HepG2 (cell line): ENCODE results near the gene KL. TPM values are rescaled to one million over a fixed set of nuclear protein-coding genes. Genes with fewer than 3 reads are reported as not detected.

Source experiments
- ATAC-seq: fragments of 200-7000 bp; cut with Tn5 transposase; 3 replicates; pipeline ENCODE4 v1.9.1; 2020; ENCODE audit warnings: mild to moderate bottlenecking, moderate library complexity
- BruUV-seq: library from RNA; stranded (reverse); fragments of 400-500 nt; replicated peaks from 2 replicates; lab custom pipeline; 2021; lab: Mats Ljungman, UMichigan
- CTCF ChIA-PET: fragments of 300-600 bp; formaldehyde crosslinking; extraction: SDS; loops from one replicate; lab custom pipeline; 2021; ENCODE audit warnings: low total read pairs, inconsistent platforms, low intra/inter-chr PET ratio; lab: Yijun Ruan, JAX
- POLR2A ChIA-PET: fragments of 350-600 bp; sonication (Branson Sonifier 250); formaldehyde crosslinking; loops from one replicate; lab custom pipeline; 2020; ENCODE audit warnings: antibody characterized with exemption, inconsistent platforms; lab: Yijun Ruan, JAX
- DNase-seq: peaks from one replicate; pipeline ENCODE4 v3.0.0-alpha.2; 2015; ENCODE audit warnings: low spot score
- FAIRE-seq: peaks from 3 replicates; lab custom pipeline; 2011; peaks lifted over from hg19 to GRCh38; lab: Jason Lieb, UNC
- H2AFZ ChIP-seq: one replicate; pipeline ENCODE4 v1.6.1; 2011; ENCODE audit warnings: low read length, inconsistent platforms
- H3K27ac ChIP-seq: fragments of 300-600 bp; 3 replicates; pipeline ENCODE4 v1.8.0; 2011; ENCODE audit warnings: mixed run types, mild to moderate bottlenecking, mixed read lengths, low read length, inconsistent platforms; ENCODE audit not compliant: insufficient read depth; ENCODE audit errors: extremely low read length
- H3K27me3 ChIP-seq, 2 experiments: fragments of 200-600 bp in 1 of 2; 2 replicates in 1 of 2; 3 replicates in 1 of 2; pipeline versions ENCODE4 v1.6.0 to v1.8.0; 2011; ENCODE audit warnings: low read length in 2 of 2, mild to moderate bottlenecking in 2 of 2, moderate library complexity in 2 of 2, inconsistent platforms in 1 of 2; ENCODE audit not compliant: insufficient read depth in 2 of 2, control insufficient read depth in 1 of 2
- H3K36me3 ChIP-seq, 2 experiments: fragments of 200-600 bp in 1 of 2; replicated peaks in 1 of 2; 2 replicates in 1 of 2; 3 replicates in 1 of 2; pipeline versions ENCODE4 v1.5.1 to v1.8.0; 2011; ENCODE audit warnings: low read length in 2 of 2, inconsistent platforms in 1 of 2; ENCODE audit not compliant: insufficient read depth in 2 of 2, control insufficient read depth in 1 of 2
- H3K4me1 ChIP-seq: 2 replicates; pipeline ENCODE4 v1.5.1; 2012; ENCODE audit warnings: low read length, inconsistent platforms; ENCODE audit not compliant: insufficient read depth
- H3K4me2 ChIP-seq: 2 replicates; pipeline ENCODE4 v1.6.0; 2011; ENCODE audit warnings: low read depth, low read length, inconsistent platforms
- H3K4me3 ChIP-seq, 3 experiments: fragments of 200-600 bp in 1 of 3; sonication (generic), shearing (Covaris generic) in 1 of 3; replicated peaks in 1 of 3; 2 replicates each; pipeline ENCODE4 v1.5.1; 2011 to 2016; ENCODE audit warnings: low read length in 3 of 3, inconsistent platforms in 2 of 3, low read depth in 2 of 3, mild to moderate bottlenecking in 2 of 3, control low read depth in 1 of 3, mixed read lengths in 1 of 3; ENCODE audit not compliant: insufficient read depth in 1 of 3
- H3K79me2 ChIP-seq: one replicate; pipeline ENCODE4 v1.6.1; 2011; ENCODE audit warnings: low read length, inconsistent platforms; ENCODE audit not compliant: insufficient read depth
- H3K9ac ChIP-seq: 2 replicates; pipeline ENCODE4 v1.6.0; 2011; ENCODE audit warnings: mild to moderate bottlenecking, low read depth, low read length, inconsistent platforms; ENCODE audit not compliant: insufficient read depth
- H3K9me3 ChIP-seq: 2 replicates; pipeline ENCODE4 v1.5.1; 2012; ENCODE audit warnings: mild to moderate bottlenecking, low read length
- H4K20me1 ChIP-seq: 2 replicates; pipeline ENCODE4 v1.6.0; 2011; ENCODE audit warnings: inconsistent platforms, mild to moderate bottlenecking, low read length, moderate library complexity; ENCODE audit not compliant: insufficient read depth
- DRAP1 ChIP-seq: IDR thresholded peaks from 2 replicates; pipeline ENCODE4 v1.6.1; 2016; ENCODE audit warnings: missing genetic modification reagents, missing compliant biosample characterization
- HIVEP1 ChIP-seq: sonication (generic); formaldehyde crosslinking; IDR thresholded peaks from 2 replicates; pipeline ENCODE4 v1.4.0; 2020; ENCODE audit warnings: mild to moderate bottlenecking, missing genetic modification reagents
- HNRNPUL1 ChIP-seq: fragments of 200-400 bp; formaldehyde crosslinking; IDR thresholded peaks from 2 replicates; pipeline ENCODE4 v1.6.1; 2017; ENCODE audit warnings: low read depth, mild to moderate bottlenecking, low read length, moderate library complexity
- HOXA5 ChIP-seq: sonication (generic); formaldehyde crosslinking; IDR thresholded peaks from 2 replicates; pipeline ENCODE4 v1.4.0; 2020; ENCODE audit warnings: missing genetic modification reagents
- IKZF4 ChIP-seq: sonication (generic); formaldehyde crosslinking; IDR thresholded peaks from 2 replicates; pipeline ENCODE4 v1.5.1; 2020; ENCODE audit warnings: borderline replicate concordance, mild to moderate bottlenecking, low read depth, missing genetic modification reagents; ENCODE audit errors: not compliant biosample characterization
- IKZF5 ChIP-seq: IDR thresholded peaks from 2 replicates; pipeline ENCODE4 v1.6.1; 2018; ENCODE audit warnings: missing genetic modification reagents, mild to moderate bottlenecking, missing compliant biosample characterization
- NR1H2 ChIP-seq: sonication (generic); formaldehyde crosslinking; IDR thresholded peaks from 2 replicates; pipeline ENCODE4 v1.8.1; 2022; ENCODE audit warnings: low read depth, missing genetic modification reagents, borderline replicate concordance
- RBM39 ChIP-seq: fragments of 200-400 bp; formaldehyde crosslinking; IDR thresholded peaks from one replicate; pipeline ENCODE4 v1.6.1; 2018; ENCODE audit warnings: antibody characterized with exemption, mild to moderate bottlenecking, low read depth, low read length; ENCODE audit not compliant: poor library complexity, severe bottlenecking
- TBX3 ChIP-seq: fragments of 450-650 bp; IDR thresholded peaks from 2 replicates; pipeline ENCODE4 v1.6.1; 2017; ENCODE audit warnings: antibody characterized with exemption, mild to moderate bottlenecking, inconsistent platforms, borderline replicate concordance
- YEATS4 ChIP-seq: sonication (generic); formaldehyde crosslinking; IDR thresholded peaks from 2 replicates; pipeline ENCODE4 v1.4.0; 2020; ENCODE audit warnings: missing genetic modification reagents, borderline replicate concordance
- ZFP82 ChIP-seq: sonication (generic); formaldehyde crosslinking; IDR thresholded peaks from 2 replicates; pipeline ENCODE4 v1.5.1; 2020; ENCODE audit warnings: mild to moderate bottlenecking, missing genetic modification reagents, borderline replicate concordance
- ZNF121 ChIP-seq: sonication (generic); formaldehyde crosslinking; IDR thresholded peaks from 2 replicates; pipeline ENCODE4 v1.5.0; 2020; ENCODE audit warnings: mild to moderate bottlenecking, missing genetic modification reagents
- ZNF263 ChIP-seq: sonication (generic); formaldehyde crosslinking; IDR thresholded peaks from 2 replicates; pipeline ENCODE4 v1.4.0; 2020; ENCODE audit warnings: missing genetic modification reagents
- ZNF280D ChIP-seq: sonication (generic); formaldehyde crosslinking; IDR thresholded peaks from 2 replicates; pipeline ENCODE4 v1.5.1; 2020; ENCODE audit warnings: mild to moderate bottlenecking, missing genetic modification reagents
- ZNF34 ChIP-seq: sonication (generic); formaldehyde crosslinking; IDR thresholded peaks from 2 replicates; pipeline ENCODE4 v1.4.0; 2020; ENCODE audit warnings: mild to moderate bottlenecking, missing genetic modification reagents, borderline replicate concordance
- ZSCAN5A ChIP-seq: sonication (generic); formaldehyde crosslinking; IDR thresholded peaks from 2 replicates; pipeline ENCODE4 v1.8.0; 2022; ENCODE audit warnings: mild to moderate bottlenecking, missing genetic modification reagents, borderline replicate concordance
- WGBS: methylation state at CpG from one replicate; pipeline ENCODE4 v1.1.6; 2017; ENCODE audit warnings: low lambda C conversion rate; 5-methylcytosine and 5-hydroxymethylcytosine counted together
- in situ Hi-C: cut with HindIII; loops from 2 replicates; pipeline ENCODE4 v1.10.0; 2017; ENCODE audit warnings: low pct_unique_long_range_greater_than_20kb; ENCODE audit not compliant: extremely low pct_ligation_motif_present
- intact Hi-C: fragments of 100-400 bp; cut with micrococcal nuclease; formaldehyde crosslinking; loops from one replicate; pipeline ENCODE4 v1.10.0; 2022; ENCODE audit not compliant: unreplicated experiment
- polyA plus RNA-seq, 8 experiments: library from polyadenylated mRNA; depleted of rRNA in 3 of 8; stranded (reverse) in 7 of 8; unstranded in 1 of 8; fragments of >200 nt; fragmentation: Illumina TruSeq in 4 of 8; extraction: Trizol in 4 of 8; gene quantifications; 2 replicates each; pipeline versions ENCODE4 v1.2.1 to v1.2.3, GENCODE V29; 2011 to 2016; ENCODE audit warnings: low read depth in 4 of 8, missing spikeins in 1 of 8, mixed read lengths in 1 of 8; ENCODE audit not compliant: insufficient read depth in 1 of 8
- total RNA-seq, 5 experiments: library from RNA; depleted of rRNA; stranded (reverse); fragments of >200 nt; fragmentation: Illumina TruSeq; extraction: Trizol; gene quantifications; 2 replicates each; pipeline ENCODE4 v1.2.3, GENCODE V29; 2016; ENCODE audit warnings: low read depth in 1 of 5

KL gene
- total and polyA plus RNA-seq, 2 of the 13 experiments (the other 11 are each of a cell fraction or from before 2014, with no cell fraction given), result not detected

- no peak overlapping the region for H3K4me2 ChIP-seq
- intact Hi-C loops, result no loop called here
- DNase-seq (no peak), ATAC-seq (no peak), FAIRE-seq (no peak)
- H3K4me3 ChIP-seq, result no peak overlapping the region
- H3K27me3 ChIP-seq, result peaks cover 0 to 14% of the 10 kb centered on the region in 2 experiments; a peak in 1 of 5 replicates
- ChIA-PET CTCF (no interaction called here), POLR2A (no interaction called here)
- 3% methylated on average over 3 of the region's 3 CpGs for WGBS
- no peak overlapping the region for H3K9ac ChIP-seq
- H3K27ac ChIP-seq, result no peak overlapping the region
- in situ Hi-C loops, result no loop called here
- BruUV-seq, result no TSS peak
- H2AFZ ChIP-seq, result no peak overlapping the region
- H3K36me3 ChIP-seq, result no peaks in the 10 kb centered on the region
- no peaks in the 10 kb centered on the region for H3K9me3 ChIP-seq
- no peak for TF ChIP-seq ZSCAN5A (CRISPR knock-in tag)
- TF ChIP-seq RBM39, result no peak
- no peak for TF ChIP-seq IKZF5 (CRISPR knock-in tag)
- no peak for TF ChIP-seq ZFP82 (CRISPR knock-in tag)
- no peak for TF ChIP-seq ZNF34
- no peak for TF ChIP-seq TBX3
- TF ChIP-seq ZNF280D (CRISPR knock-in tag), result no peak
- no peak for TF ChIP-seq HOXA5 (CRISPR knock-in tag)
- TF ChIP-seq YEATS4 (CRISPR knock-in tag), result no peak
- TF ChIP-seq HIVEP1 (CRISPR knock-in tag), result no peak
- TF ChIP-seq ZNF263 (CRISPR knock-in tag), result no peak
- TF ChIP-seq DRAP1, result no peak
- TF ChIP-seq NR1H2, result no peak
- TF ChIP-seq ZNF121 (CRISPR knock-in tag), result no peak
- no peak for TF ChIP-seq HNRNPUL1
- TF ChIP-seq IKZF4 (CRISPR knock-in tag), result no peak
- H4K20me1 ChIP-seq, result no peaks in the 10 kb centered on the region
- no peaks in the 10 kb centered on the region for H3K79me2 ChIP-seq
- H3K4me1 ChIP-seq, result no peaks in the 10 kb centered on the region
These were observed 26.3 kb upstream of the KL start for GRCh38 chr13:32989942-32990341.
